Lower leg skin (tissue), 3 donors: ENCODE data around the gene GPN2.

Experiments used
- CTCF ChIP-seq, 3 donors: fragments of 450-650 bp; IDR thresholded peaks; one replicate each; pipeline ENCODE4 v1.5.1; 2016; ENCODE audit warnings: antibody characterized with exemption in 3 of 3, mild to moderate bottlenecking in 3 of 3, moderate library complexity in 2 of 3
- POLR2A ChIP-seq, 2 donors: fragments of 450-650 bp; IDR thresholded peaks; one replicate each; pipeline ENCODE4 v1.6.1; 2016 to 2017; ENCODE audit warnings: antibody characterized with exemption in 2 of 2, mild to moderate bottlenecking in 1 of 2, moderate library complexity in 1 of 2

GRCh38 chr1:26827106-26827604 lies 62.9 kb downstream of the GPN2 start:
- TF ChIP-seq CTCF (IDR thresholded peaks at IDR 0.05) (no peak), POLR2A (IDR thresholded peaks at IDR 0.05) (no peak)
